Measurements from ENCODE around the gene KCNIP4.

KCNIP4 gene

GRCh38 chr4:21554066-21554465 lies 394.5 kb downstream of the KCNIP4 start:
- Histone ChIP-seq H3K27ac (no peak overlapping the region), H2AFZ (ENCODE audit: low read depth) (no peak overlapping the region), H3K36me3 (ENCODE audit: insufficient read depth) (no peaks in the 10 kb centered on the region), H3K79me2 (ENCODE audit: insufficient read depth, low read depth) (no peaks in the 10 kb centered on the region), H3K4me2 (no peak overlapping the region), H3K4me3 (IDR thresholded peaks at IDR 0.05; ENCODE audit: insufficient read depth, low read depth, low read length) (no peak overlapping the region), H3K4me1 (ENCODE audit: low read depth, poor library complexity, severe bottlenecking) (no peaks in the 10 kb centered on the region), H3K27me3 (ENCODE audit: insufficient read depth, low read depth) (no peaks in the 10 kb centered on the region), H3K9ac (no peak overlapping the region), H4K20me1 (ENCODE audit: insufficient read depth) (no peaks in the 10 kb centered on the region)
- no peak for TF ChIP-seq CTCF (conservative IDR thresholded peaks at IDR 0.05; ENCODE audit: low read depth, low read length)

DNA sequence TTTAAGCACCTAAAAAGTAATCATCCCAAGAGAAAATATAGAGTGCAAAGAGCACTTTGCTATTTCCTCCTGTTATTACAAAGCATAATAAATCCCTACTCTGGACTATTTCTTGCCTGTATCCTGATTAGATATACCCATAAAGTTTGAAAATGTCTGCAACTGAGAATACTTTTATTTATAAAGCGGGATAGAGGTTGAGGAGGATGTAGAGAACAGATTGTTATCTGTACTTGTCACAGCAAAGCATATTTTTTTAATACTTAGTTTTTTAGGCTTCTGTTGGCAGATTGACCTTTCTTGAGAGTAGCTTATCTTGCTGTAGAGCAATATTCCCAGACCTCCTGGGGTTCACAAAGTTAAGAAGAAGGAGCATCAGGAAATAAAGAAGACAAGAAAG lies 396.1 kb downstream of the KCNIP4 start:
- Histone ChIP-seq H3K9ac (no peak overlapping the region), H3K4me2 (no peak overlapping the region), H3K4me1 (ENCODE audit: low read depth, poor library complexity, severe bottlenecking) (no peaks in the 10 kb centered on the region), H3K27me3 (ENCODE audit: insufficient read depth, low read depth) (no peaks in the 10 kb centered on the region), H3K4me3 (IDR thresholded peaks at IDR 0.05; ENCODE audit: insufficient read depth, low read depth, low read length) (no peak overlapping the region), H2AFZ (ENCODE audit: low read depth) (no peak overlapping the region), H3K27ac (no peak overlapping the region), H3K36me3 (ENCODE audit: insufficient read depth) (no peaks in the 10 kb centered on the region), H4K20me1 (ENCODE audit: insufficient read depth) (no peaks in the 10 kb centered on the region), H3K79me2 (ENCODE audit: insufficient read depth, low read depth) (no peaks in the 10 kb centered on the region)
- no peak for TF ChIP-seq CTCF (conservative IDR thresholded peaks at IDR 0.05; ENCODE audit: low read depth, low read length)

- Histone ChIP-seq H3K36me3 (ENCODE audit: insufficient read depth) (no peaks in the 10 kb centered on the region), H3K27me3 (ENCODE audit: insufficient read depth, low read depth) (no peaks in the 10 kb centered on the region), H3K4me3 (IDR thresholded peaks at IDR 0.05; ENCODE audit: insufficient read depth, low read depth, low read length) (no peak overlapping the region), H3K9ac (no peak overlapping the region), H2AFZ (ENCODE audit: low read depth) (no peak overlapping the region), H3K79me2 (ENCODE audit: insufficient read depth, low read depth) (no peaks in the 10 kb centered on the region), H3K4me2 (no peak overlapping the region), H3K4me1 (ENCODE audit: low read depth, poor library complexity, severe bottlenecking) (no peaks in the 10 kb centered on the region), H4K20me1 (ENCODE audit: insufficient read depth) (no peaks in the 10 kb centered on the region), H3K27ac (no peak overlapping the region)
- no peak for TF ChIP-seq CTCF (conservative IDR thresholded peaks at IDR 0.05; ENCODE audit: low read depth, low read length)
These were observed 403.6 kb downstream of the KCNIP4 start for GRCh38 chr4:21544955-21545354.

DNA sequence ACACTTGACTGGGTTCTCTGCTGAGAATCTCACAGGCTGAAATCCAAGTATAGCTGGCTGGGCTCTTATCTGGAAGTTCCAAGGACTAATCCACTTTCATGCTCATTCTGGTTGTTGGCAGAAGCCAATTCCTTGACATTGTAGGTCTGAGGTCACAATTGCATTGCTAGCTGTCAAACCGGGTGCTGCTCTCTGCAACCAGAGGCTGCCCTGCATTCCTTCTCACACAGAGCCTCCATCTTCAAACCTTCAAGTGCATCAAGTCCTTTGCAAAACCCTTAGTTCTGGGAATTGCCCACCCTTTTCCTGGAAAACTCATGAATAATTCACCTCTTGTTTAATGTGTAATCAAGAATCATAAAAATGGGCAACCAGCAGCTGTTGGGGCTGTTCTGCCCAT lies 404.2 kb downstream of the KCNIP4 start:
- Histone ChIP-seq H2AFZ (ENCODE audit: low read depth) (no peak overlapping the region), H3K36me3 (ENCODE audit: insufficient read depth) (no peaks in the 10 kb centered on the region), H3K9ac (no peak overlapping the region), H3K4me2 (no peak overlapping the region), H4K20me1 (ENCODE audit: insufficient read depth) (no peaks in the 10 kb centered on the region), H3K4me1 (ENCODE audit: low read depth, poor library complexity, severe bottlenecking) (no peaks in the 10 kb centered on the region), H3K27me3 (ENCODE audit: insufficient read depth, low read depth) (no peaks in the 10 kb centered on the region), H3K4me3 (IDR thresholded peaks at IDR 0.05; ENCODE audit: insufficient read depth, low read depth, low read length) (no peak overlapping the region), H3K79me2 (ENCODE audit: insufficient read depth, low read depth) (no peaks in the 10 kb centered on the region), H3K27ac (no peak overlapping the region)
- TF ChIP-seq CTCF (conservative IDR thresholded peaks at IDR 0.05; ENCODE audit: low read depth, low read length), result no peak

DNA sequence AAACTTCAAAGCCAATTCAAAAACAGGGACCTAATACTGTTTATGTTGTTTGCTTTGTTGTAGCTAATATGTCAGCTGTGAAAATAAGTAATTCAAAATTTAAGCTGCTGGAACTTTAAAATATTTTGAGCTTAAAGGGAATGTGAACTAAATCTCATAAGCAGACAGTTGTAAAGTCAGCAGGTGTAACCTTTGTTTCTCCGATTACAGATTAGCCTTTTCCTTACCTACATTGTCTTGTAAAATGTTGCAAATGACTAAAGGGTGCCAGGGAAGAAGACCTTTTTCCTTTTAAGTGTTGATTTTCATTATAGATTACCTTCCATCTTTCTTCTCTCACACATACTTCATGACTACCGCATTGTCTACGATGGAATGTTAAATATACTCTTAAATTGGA lies 405.1 kb downstream of the KCNIP4 start:
- no peak overlapping the region for H3K9ac ChIP-seq
- no peaks in the 10 kb centered on the region for H4K20me1 ChIP-seq (ENCODE audit: insufficient read depth)
- H3K4me2 ChIP-seq, result no peak overlapping the region
- H3K36me3 ChIP-seq (ENCODE audit: insufficient read depth), result no peaks in the 10 kb centered on the region
- no peak overlapping the region for H3K27ac ChIP-seq
- no peaks in the 10 kb centered on the region for H3K4me1 ChIP-seq (ENCODE audit: low read depth, poor library complexity, severe bottlenecking)
- H3K27me3 ChIP-seq (ENCODE audit: insufficient read depth, low read depth), result no peaks in the 10 kb centered on the region
- H2AFZ ChIP-seq (ENCODE audit: low read depth), result no peak overlapping the region
- no peak overlapping the region for H3K4me3 ChIP-seq (IDR thresholded peaks at IDR 0.05; ENCODE audit: insufficient read depth, low read depth, low read length)
- H3K79me2 ChIP-seq (ENCODE audit: insufficient read depth, low read depth), result no peaks in the 10 kb centered on the region
- TF ChIP-seq CTCF (conservative IDR thresholded peaks at IDR 0.05; ENCODE audit: low read depth, low read length), result no peak

All from KMS-11 (cell line).